Astrocyte of the cerebellum (primary cell): Measurements from ENCODE around the gene HMG20A.

ENCODE experiments used
- DNase-seq: peaks from one replicate; pipeline ENCODE4 v3.0.0-alpha.2; 2011; ENCODE audit warnings: low read depth
- H3K4me3 ChIP-seq: 2 replicates; pipeline ENCODE4 v1.5.1; 2011; ENCODE audit warnings: mild to moderate bottlenecking, low read depth, low read length, moderate library complexity
- in situ Hi-C: cut with HindIII; loops from 2 replicates; pipeline ENCODE4 v1.10.0; 2017; ENCODE audit warnings: low sequenced_read_pairs
- TF ChIP-seq, protein P1 (sequence below): IDR thresholded peaks from 2 replicates; pipeline ENCODE4 v1.5.1; 2012; ENCODE audit warnings: low read length, low read depth, moderate library complexity, mild to moderate bottlenecking; ENCODE audit errors: missing control alignments

The HMG20A gene

GRCh38 chr15:77476995-77477394 lies 56.3 kb downstream of the HMG20A start:
- no peak overlapping the region for H3K4me3 ChIP-seq
- DNase-seq: no peak
- in situ Hi-C loops: loop anchor here (5.0 kb wide), 1 partner anchor 55 kb away; the partner anchor contains the start of genes HMG20A and PEAK1
- TF ChIP-seq, protein P1, sequence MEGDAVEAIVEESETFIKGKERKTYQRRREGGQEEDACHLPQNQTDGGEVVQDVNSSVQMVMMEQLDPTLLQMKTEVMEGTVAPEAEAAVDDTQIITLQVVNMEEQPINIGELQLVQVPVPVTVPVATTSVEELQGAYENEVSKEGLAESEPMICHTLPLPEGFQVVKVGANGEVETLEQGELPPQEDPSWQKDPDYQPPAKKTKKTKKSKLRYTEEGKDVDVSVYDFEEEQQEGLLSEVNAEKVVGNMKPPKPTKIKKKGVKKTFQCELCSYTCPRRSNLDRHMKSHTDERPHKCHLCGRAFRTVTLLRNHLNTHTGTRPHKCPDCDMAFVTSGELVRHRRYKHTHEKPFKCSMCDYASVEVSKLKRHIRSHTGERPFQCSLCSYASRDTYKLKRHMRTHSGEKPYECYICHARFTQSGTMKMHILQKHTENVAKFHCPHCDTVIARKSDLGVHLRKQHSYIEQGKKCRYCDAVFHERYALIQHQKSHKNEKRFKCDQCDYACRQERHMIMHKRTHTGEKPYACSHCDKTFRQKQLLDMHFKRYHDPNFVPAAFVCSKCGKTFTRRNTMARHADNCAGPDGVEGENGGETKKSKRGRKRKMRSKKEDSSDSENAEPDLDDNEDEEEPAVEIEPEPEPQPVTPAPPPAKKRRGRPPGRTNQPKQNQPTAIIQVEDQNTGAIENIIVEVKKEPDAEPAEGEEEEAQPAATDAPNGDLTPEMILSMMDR: no peak

DNA sequence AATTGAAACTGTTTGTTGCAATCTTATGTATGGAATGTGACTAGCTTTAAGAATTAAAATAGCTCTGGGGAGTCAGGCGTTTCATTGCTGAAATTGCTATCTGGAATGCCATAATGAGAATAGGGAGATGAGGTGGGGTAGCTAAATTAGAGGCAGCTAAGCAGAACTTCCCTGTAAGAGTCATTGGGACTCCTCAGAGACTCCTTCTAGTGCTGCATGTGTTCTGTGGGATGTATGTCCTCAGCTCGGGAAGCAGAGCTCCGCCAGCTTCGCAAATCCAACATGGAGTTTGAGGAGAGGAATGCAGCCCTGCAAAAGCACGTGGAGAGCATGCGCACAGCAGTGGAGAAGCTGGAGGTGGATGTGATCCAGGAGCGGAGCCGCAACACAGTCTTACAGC lies 57.4 kb downstream of the HMG20A start:
- no peak for DNase-seq
- H3K4me3 ChIP-seq: no peak overlapping the region
- in situ Hi-C loops: loop anchor here (5.0 kb wide), 1 partner anchor 56 kb away; the partner anchor contains the start of genes HMG20A and PEAK1
- TF ChIP-seq, protein P1: no peak

- DNase-seq: no peak
- in situ Hi-C loops: loop anchor here (5.0 kb wide), 1 partner anchor 57 kb away; the partner anchor contains the start of genes HMG20A and PEAK1
- TF ChIP-seq, protein P1: no peak
- H3K4me3 ChIP-seq: no peak overlapping the region
These were observed 58.3 kb downstream of the HMG20A start for GRCh38 chr15:77479015-77479414.

GRCh38 chr15:77480859-77481633 lies 60.4 kb downstream of the HMG20A start:
- in situ Hi-C loops: no loop called here
- TF ChIP-seq, protein P1: no peak
- H3K4me3 ChIP-seq: no peak overlapping the region
- DNase-seq: no peak

DNA sequence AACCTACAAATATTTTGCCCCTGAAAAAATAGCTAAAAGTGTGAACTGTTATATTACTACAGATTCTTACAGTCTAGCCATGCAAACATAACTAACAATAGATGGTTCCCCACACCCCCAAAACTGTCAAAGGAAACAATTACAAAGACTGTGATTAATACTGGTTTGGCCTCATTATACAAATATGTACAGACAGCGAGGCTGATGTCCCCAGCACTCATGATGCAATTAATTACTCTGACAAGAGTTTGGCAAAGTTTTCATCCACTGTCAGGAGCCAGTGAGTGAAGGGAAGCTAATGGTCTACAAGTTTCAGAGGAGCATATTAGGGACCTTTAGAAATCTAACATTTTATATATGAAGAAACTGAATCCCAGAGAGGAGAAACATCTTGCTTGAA lies 61.0 kb downstream of the HMG20A start:
- in situ Hi-C loops: no loop called here
- H3K4me3 ChIP-seq: no peak overlapping the region
- TF ChIP-seq, protein P1: no peak
- DNase-seq: no peak

DNA sequence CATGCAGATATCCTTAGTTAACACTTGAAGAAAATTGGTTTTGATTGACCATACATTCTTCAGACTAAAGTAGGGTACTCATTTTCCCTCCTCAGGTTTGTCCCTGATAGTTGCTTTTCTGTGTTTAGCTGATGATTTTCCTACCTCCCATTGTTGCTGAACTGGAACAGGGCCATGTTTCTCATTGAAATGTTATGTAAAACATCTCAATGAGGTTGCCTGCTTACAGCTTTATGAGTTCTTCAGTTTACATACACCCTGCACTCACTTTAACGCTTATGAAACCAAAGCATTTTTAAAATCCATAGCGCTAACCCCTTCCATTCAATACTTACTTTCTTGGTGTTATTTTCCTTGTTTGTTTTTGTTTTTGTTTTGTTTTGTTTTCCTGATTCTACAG lies 61.9 kb downstream of the HMG20A start:
- no peak overlapping the region for H3K4me3 ChIP-seq
- in situ Hi-C loops: no loop called here
- peak; percentile 84 for DNase-seq
- TF ChIP-seq, protein P1: no peak
